ENCODE results near the gene NRXN2. TPM values are rescaled to one million over a fixed set of nuclear protein-coding genes. Genes with fewer than 3 reads are reported as not detected.

Gene NRXN2
- total RNA-seq, 1 experiment from 2014 or later: not detected

GRCh38 chr11:64639885-64640284, 83.1 kb downstream of the NRXN2 start:
- Mint-ChIP-seq H3K27me3 (ENCODE audit: insufficient read depth, unreplicated experiment) (peaks cover 22% of the 10 kb centered on the region), H3K4me1 (ENCODE audit: insufficient read depth, unreplicated experiment) (no peaks in the 10 kb centered on the region), H3K27ac (ENCODE audit: low read depth, unreplicated experiment) (no peak overlapping the region), H3K36me3 (ENCODE audit: insufficient read depth, unreplicated experiment) (no peaks in the 10 kb centered on the region), H3K4me3 (ENCODE audit: unreplicated experiment) (no peak overlapping the region), H3K9me3 (ENCODE audit: unreplicated experiment) (no peaks in the 10 kb centered on the region)
- DNase-seq (ENCODE audit: unreplicated experiment): no peak
- CTCF ChIA-PET: interaction anchor here (1.4 to 1.6 kb wide), 2 partner anchors 11 to 191 kb away, joined by 3 to 4 read pairs; no protein-coding TSS in a partner anchor
- no peak for TF ChIP-seq CTCF (IDR thresholded peaks at IDR 0.05; ENCODE audit: unreplicated experiment)
- no TSS peak for BruUV-seq (replicated peaks)
- POLR2A ChIA-PET: no interaction called here
- intact Hi-C loops (cut with micrococcal nuclease): no loop called here

- no peak for DNase-seq (ENCODE audit: unreplicated experiment)
- ChIA-PET POLR2A (no interaction called here), CTCF (interaction anchor here (1.4 to 1.6 kb wide), 3 partner anchors 10 to 190 kb away, joined by 3 to 6 read pairs (median 4); no protein-coding TSS in a partner anchor)
- intact Hi-C loops (cut with micrococcal nuclease): no loop called here
- Mint-ChIP-seq H3K9me3 (ENCODE audit: unreplicated experiment) (no peaks in the 10 kb centered on the region), H3K4me3 (ENCODE audit: unreplicated experiment) (no peak overlapping the region), H3K36me3 (ENCODE audit: insufficient read depth, unreplicated experiment) (no peaks in the 10 kb centered on the region), H3K27me3 (ENCODE audit: insufficient read depth, unreplicated experiment) (peaks cover 22% of the 10 kb centered on the region), H3K27ac (ENCODE audit: low read depth, unreplicated experiment) (no peak overlapping the region), H3K4me1 (ENCODE audit: insufficient read depth, unreplicated experiment) (no peaks in the 10 kb centered on the region)
- no peak for TF ChIP-seq CTCF (IDR thresholded peaks at IDR 0.05; ENCODE audit: unreplicated experiment)
- no TSS peak for BruUV-seq (replicated peaks)
Observed at GRCh38 chr11:64638829-64639228, 84.2 kb downstream of the NRXN2 start.

GRCh38 chr11:64638018-64638665, 84.9 kb downstream of the NRXN2 start:
- Mint-ChIP-seq H3K4me1 (ENCODE audit: insufficient read depth, unreplicated experiment) (no peaks in the 10 kb centered on the region), H3K36me3 (ENCODE audit: insufficient read depth, unreplicated experiment) (no peaks in the 10 kb centered on the region), H3K27ac (ENCODE audit: low read depth, unreplicated experiment) (no peak overlapping the region), H3K4me3 (ENCODE audit: unreplicated experiment) (no peak overlapping the region), H3K9me3 (ENCODE audit: unreplicated experiment) (no peaks in the 10 kb centered on the region), H3K27me3 (ENCODE audit: insufficient read depth, unreplicated experiment) (peaks cover 25% of the 10 kb centered on the region)
- intact Hi-C loops (cut with micrococcal nuclease): no loop called here
- no peak for DNase-seq (ENCODE audit: unreplicated experiment)
- ChIA-PET CTCF (interaction anchor here (1.5 to 1.6 kb wide), 2 partner anchors 11 to 189 kb away, joined by 4 to 6 read pairs; no protein-coding TSS in a partner anchor), POLR2A (no interaction called here)
- no peak for TF ChIP-seq CTCF (IDR thresholded peaks at IDR 0.05; ENCODE audit: unreplicated experiment)
- no TSS peak for BruUV-seq (replicated peaks)

- Mint-ChIP-seq H3K4me3 (ENCODE audit: unreplicated experiment) (no peak overlapping the region), H3K9me3 (ENCODE audit: unreplicated experiment) (no peaks in the 10 kb centered on the region), H3K27me3 (ENCODE audit: insufficient read depth, unreplicated experiment) (peaks cover 29% of the 10 kb centered on the region), H3K27ac (ENCODE audit: low read depth, unreplicated experiment) (no peak overlapping the region), H3K4me1 (ENCODE audit: insufficient read depth, unreplicated experiment) (no peaks in the 10 kb centered on the region), H3K36me3 (ENCODE audit: insufficient read depth, unreplicated experiment) (no peaks in the 10 kb centered on the region)
- no TSS peak for BruUV-seq (replicated peaks)
- DNase-seq (ENCODE audit: unreplicated experiment): no peak
- intact Hi-C loops (cut with micrococcal nuclease): no loop called here
- ChIA-PET CTCF (no interaction called here), POLR2A (no interaction called here)
- no peak for TF ChIP-seq CTCF (IDR thresholded peaks at IDR 0.05; ENCODE audit: unreplicated experiment)
Observed at GRCh38 chr11:64637334-64638017, 85.5 kb downstream of the NRXN2 start.

All from MCF 10A (cell line).